HG02623 (cell line): ENCODE data around the gene SH2D4B.
"Not testable (repeated sequence)": the region's sequence is repeated elsewhere in the genome, so short reads cannot be mapped to it uniquely, and the experiment has no call there.

Experiments
- ATAC-seq: cut with Tn5 transposase; IDR thresholded peaks from one replicate; pipeline ENCODE4 v1.9.1; 2021; ENCODE audit warnings: moderate library complexity; ENCODE audit not compliant: unreplicated experiment

Gene SH2D4B

GRCh38 chr10:80523773-80524172 is 13.9 kb upstream of the SH2D4B start:
- ATAC-seq: no peak

GRCh38 chr10:80524190-80524909 is 13.4 kb upstream of the SH2D4B start:
- no peak for ATAC-seq

DNA sequence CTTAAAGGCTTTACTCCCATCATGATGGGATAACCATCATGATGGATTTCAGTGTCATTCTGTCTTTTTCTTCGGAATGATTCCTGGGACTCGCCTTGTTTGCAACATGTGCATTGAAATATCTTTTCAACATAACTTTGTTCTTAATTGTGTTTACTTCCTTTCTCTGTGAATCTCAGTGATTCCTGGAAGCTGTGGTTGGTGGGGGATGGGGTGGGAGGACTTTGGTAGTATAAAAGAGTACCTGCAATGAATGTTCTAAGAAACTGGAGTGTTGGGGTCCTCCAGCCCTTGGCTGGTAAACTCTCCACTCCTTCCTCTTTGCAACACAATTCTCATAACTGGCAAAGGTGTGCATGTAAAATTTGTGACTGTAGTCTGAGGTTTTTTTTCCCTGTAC is 11.5 kb upstream of the SH2D4B start:
- ATAC-seq: no peak

- ATAC-seq: no peak
Observed at GRCh38 chr10:80526742-80527141, 11.0 kb upstream of the SH2D4B start.

GRCh38 chr10:80528185-80528700 is 9.5 kb upstream of the SH2D4B start:
- ATAC-seq: no peak

- ATAC-seq: no peak
Observed at GRCh38 chr10:80528901-80529300, 8.8 kb upstream of the SH2D4B start.

DNA sequence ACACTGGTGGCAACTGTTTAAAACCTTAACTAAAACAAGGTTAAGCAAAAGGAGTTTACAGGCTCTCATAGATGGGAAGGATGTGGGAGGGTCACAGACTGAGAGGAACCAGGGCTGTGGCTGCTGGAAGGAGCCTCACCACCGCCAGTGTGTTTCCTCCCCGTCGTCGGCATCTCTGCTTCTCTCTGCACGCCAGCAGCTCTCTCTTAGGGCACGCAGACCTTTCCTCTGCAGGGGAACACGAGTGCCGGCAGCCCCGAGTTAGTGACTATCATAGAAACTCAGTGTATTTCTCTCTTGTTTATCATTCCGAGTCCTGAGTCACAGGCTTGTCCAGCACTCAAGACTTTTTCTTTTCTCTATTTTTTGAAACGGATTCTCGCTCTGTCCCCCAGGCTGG is 8.1 kb upstream of the SH2D4B start:
- no peak for ATAC-seq

DNA sequence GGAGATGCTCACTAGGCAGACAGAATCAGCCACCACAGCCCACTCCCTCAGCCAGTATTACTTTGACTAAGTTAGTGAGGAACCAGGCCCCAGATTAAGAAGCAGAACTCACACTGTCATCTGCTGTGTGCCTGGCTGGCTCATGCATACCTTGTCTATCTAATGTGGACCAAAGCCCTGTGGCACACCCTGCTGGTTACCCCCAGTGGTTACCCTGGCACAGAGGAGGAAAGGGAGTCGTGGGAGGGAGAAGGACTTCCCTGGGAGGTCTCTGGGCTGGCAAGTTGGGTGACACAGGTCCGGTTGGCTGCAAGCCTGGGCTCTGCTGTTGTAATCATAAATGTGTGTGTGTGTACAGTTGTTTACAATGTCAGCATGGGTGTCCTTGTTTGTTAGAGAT is 7.5 kb upstream of the SH2D4B start:
- ATAC-seq: peak; percentile 52

DNA sequence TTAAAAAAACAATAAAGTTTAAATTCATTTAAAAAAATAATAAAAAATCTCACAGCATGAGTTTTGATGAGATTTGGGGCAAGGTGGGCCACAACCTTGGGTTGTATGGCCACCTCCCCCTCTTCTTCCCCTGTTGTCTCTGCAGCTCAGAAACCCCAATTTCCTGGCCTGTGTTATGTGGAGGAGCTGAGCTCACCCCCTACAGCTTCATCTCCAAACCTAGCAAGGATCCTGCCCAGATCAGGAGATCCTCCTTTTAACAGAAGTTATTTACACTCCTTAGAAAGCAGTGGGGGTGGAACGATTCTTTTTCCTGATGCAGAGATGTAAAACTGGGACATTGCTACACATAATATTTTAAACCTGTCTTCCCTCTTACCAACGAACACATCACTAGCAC is 6.9 kb upstream of the SH2D4B start:
- no peak for ATAC-seq

GRCh38 chr10:80532571-80532970 is 5.1 kb upstream of the SH2D4B start:
- no peak for ATAC-seq

GRCh38 chr10:80534059-80534458 is 3.6 kb upstream of the SH2D4B start:
- not testable (repeated sequence) for ATAC-seq

DNA sequence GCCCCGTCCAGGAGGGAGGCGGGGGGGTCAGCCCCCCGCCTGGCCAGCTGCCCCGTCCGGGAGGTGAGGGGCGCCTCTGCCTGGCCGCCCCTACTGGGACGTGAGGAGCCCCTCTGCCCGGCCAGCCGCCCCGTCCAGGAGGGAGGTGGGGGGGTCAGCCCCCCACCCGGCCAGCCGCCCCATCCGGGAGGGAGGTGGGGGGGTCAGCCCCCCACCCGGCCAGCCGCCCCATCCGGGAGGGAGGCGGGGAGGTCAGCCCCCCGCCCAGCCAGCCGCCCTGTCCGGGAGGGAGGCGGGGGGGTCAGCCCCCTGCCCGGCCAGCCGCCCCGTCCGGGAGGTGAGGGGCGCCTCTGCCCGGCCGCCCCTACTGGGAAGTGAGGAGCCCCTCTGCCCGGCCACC is 3.1 kb upstream of the SH2D4B start:
- not testable (repeated sequence) for ATAC-seq

DNA sequence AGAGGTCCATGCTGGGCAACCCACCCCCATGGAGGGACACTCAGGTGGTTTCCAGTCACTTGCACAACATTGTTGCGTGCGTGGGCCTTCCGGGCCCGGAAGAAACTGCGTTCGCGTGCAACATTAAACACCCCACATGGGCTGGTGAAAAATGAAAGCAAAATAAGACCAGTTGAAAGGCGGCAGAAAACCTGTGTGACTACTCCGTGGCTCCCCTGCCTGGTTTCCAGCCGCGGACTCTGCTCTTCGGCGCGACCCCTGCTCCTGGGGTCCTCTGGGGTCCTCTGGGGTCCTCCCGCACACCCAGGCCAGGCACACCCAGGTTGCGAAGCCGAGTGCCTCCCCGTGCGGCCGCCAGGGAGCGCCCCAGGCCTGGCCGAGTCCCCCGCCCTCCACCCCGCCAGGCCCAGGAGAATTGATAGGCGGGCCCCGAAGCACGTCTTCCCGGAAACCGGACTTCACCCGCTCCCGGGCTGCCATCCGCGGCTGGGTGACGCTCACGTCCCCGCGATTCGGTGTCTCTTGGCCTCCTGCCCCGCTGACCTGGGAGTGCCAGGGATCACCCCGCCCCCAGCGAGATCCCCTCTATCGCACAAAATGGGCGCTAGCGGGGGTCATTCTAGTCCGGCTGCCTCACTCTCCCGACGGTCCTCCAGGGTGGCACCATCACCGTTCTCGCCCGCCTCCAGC is 1.9 kb upstream of the SH2D4B start:
- peak; percentile 69 for ATAC-seq

DNA sequence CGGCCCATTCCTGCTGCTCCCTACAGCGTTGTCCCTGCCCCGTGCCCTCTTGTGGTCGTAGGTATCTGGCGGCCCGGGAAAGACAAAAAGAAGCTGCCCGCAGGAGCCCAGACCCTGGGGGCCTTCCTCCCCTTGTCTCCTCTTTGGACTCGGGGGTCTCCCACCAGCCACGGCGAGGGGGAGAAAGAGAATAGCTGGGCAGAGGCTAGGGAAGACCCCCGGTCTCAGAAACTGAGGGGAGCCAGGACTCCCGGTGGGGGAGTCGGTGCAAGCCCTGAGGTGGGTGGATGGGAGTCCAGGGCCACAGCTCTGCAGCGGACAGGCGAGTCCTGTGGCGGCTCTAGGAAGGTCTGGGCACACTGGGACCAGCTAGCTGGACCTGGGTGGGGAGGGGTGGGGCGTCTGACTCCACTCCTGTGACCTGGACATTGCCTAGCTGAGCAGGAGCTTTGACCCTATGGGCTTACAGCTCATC is 1.3 kb upstream of the SH2D4B start:
- no peak for ATAC-seq

DNA sequence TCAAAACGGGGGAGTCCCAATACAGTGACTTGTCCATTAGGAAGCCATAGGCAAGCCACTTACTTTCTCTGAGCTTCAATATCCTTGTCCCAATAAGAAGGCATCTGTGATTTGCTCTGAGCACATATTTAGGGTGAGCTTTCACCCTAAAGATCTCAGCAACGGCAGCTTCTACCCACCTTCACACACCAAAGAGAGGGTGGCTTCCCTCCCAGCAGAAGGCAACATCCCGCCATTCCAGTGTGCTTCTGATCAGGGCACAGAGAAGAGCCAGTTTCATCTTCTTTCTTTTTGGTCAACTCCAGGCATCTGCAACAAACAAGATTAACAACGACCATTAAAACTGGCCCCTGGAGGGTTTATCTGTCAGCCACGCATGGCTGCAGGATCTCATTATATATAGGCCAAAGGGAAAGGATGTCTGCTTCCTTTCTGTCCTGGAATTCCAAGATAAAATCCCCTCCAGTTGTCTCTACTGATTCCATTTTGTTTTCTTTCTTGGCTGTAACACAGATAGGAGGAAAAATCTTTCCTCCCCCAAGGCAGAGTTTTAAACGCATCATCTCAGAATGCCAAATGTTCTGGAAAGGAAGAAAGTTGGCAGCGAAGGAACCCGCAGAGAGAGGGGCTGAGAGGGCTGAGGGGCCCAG is 491 bp upstream of the SH2D4B start:
- no peak for ATAC-seq

GRCh38 chr10:80538481-80539185 is 931 bp downstream of the SH2D4B start:
- no peak for ATAC-seq

- no peak for ATAC-seq
Observed at GRCh38 chr10:80539421-80540031, 1.8 kb downstream of the SH2D4B start.

- ATAC-seq: no peak
Observed at GRCh38 chr10:80540136-80540535, 2.4 kb downstream of the SH2D4B start.

DNA sequence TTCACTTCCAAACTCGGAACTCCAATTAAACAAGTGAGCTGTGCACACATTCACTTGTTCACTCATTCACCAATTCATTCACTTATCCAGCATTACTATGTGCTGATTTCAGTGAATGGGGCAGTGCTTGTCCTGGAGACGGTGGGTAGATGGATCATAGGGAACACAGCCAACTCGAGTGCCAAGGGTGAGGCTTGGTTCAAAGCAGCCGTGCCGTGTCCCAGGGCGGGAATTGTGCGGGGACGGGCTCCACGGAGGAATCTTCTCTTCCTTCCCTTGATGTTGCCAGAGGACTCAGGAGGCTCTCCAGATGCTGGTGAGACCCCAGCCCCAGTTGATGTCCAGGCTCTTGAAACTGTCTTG is 2.9 kb downstream of the SH2D4B start:
- no peak for ATAC-seq

DNA sequence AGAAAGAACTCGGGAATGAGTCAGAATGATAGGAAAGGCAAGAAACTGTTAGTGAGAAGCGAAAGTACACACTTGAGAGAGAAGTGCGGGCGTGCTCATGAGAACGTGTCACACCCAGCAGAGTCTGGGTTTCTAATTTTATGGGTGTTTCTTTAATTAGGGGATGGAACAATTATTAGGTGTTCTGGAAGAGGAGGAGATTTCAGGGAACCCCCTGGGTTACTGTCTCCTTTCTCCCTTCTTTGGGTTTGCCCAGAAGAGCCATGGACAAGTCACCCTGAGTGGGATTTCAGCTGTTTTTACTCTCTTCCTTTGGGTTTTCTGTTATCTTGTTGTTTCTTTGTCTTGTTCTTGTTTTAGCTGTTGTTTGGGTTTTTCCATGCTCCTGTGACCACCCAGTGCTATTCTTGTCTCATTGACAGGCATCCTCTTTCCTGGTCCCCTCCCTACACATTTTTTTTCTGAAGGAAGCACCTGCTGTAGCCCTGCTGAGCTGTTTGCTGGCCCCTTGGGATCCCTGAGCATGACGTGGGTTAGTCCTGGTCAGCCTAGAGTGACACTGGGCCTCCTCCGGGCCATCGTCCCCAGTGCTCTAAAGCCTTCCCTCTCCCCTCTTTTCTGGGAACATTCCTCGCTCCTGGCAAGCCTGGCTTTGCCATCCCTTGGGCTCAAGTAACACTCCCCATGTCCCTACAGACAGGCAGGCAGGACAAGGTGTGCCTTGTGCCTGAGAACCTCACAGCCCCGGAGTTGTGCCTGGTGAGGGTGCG is 3.5 kb downstream of the SH2D4B start:
- ATAC-seq: peak; percentile 58
